ENCODE results near the gene RPS6KA2.

The RPS6KA2 gene

DNA sequence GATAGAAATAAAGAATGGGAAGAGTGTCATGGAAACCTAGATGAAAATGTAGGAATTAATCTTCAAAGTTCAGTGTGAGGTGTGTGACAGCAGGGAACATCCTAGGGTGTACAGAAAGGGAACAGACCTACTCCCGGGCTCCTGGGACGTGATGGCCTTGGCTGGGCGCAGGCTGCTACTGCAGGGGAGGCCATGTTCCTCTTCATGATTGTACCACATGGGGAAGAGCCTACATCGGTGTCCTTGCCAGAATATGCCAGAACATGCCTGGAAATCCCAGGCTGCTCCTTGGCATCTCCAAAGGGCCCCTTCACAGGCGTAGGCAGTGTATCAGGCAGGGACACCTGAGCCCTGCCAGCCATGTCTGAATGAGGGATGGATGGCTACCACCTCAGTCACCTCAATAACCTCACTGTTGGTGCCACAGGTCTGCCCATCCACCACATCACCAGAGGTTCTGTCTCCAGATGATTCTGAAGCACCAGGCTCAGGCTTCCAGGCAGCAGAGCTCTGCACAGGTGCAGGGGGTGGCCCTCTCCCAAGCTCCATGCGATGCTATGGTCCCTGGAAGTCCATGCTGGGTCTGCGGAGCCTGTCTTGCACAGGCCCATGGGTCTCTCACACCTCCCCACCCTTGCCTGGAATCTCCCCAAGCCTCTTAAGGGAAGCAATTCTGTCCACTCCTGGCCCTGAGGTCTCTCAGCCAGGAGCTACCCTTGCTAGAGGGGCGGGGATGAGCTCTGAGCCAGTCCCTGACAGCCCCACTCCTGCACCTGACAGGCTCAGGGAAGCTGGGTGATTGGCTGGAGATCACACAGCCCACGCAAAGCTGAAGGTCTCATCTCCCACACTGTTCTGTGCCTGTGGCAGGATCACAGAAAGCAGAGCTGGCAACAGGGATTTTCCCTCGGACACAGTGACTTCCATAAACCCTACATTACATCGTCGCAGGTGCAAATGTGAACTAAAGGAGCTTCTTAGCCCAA, 60.7 kb downstream of the RPS6KA2 start:
- H3K4me1 ChIP-seq (ENCODE audit: control insufficient read depth, insufficient read depth, low read length, poor library complexity, severe bottlenecking): no peaks in the 10 kb centered on the region
- no peak for DNase-seq
- no peak overlapping the region for H3K4me3 ChIP-seq (ENCODE audit: insufficient read depth, low read depth, low read length, poor library complexity, severe bottlenecking)
- H3K27ac ChIP-seq (ENCODE audit: insufficient read depth, low read length, poor library complexity, severe bottlenecking): no peak overlapping the region
- no peaks in the 10 kb centered on the region for H3K36me3 ChIP-seq (ENCODE audit: control insufficient read depth, insufficient read depth, low read length)
- no peaks in the 10 kb centered on the region for H3K27me3 ChIP-seq (replicated peaks; ENCODE audit: control insufficient read depth, insufficient read depth, low read length, poor library complexity, severe bottlenecking)
- H3K9me3 ChIP-seq (ENCODE audit: control insufficient read depth, low read length): no peaks in the 10 kb centered on the region

DNA sequence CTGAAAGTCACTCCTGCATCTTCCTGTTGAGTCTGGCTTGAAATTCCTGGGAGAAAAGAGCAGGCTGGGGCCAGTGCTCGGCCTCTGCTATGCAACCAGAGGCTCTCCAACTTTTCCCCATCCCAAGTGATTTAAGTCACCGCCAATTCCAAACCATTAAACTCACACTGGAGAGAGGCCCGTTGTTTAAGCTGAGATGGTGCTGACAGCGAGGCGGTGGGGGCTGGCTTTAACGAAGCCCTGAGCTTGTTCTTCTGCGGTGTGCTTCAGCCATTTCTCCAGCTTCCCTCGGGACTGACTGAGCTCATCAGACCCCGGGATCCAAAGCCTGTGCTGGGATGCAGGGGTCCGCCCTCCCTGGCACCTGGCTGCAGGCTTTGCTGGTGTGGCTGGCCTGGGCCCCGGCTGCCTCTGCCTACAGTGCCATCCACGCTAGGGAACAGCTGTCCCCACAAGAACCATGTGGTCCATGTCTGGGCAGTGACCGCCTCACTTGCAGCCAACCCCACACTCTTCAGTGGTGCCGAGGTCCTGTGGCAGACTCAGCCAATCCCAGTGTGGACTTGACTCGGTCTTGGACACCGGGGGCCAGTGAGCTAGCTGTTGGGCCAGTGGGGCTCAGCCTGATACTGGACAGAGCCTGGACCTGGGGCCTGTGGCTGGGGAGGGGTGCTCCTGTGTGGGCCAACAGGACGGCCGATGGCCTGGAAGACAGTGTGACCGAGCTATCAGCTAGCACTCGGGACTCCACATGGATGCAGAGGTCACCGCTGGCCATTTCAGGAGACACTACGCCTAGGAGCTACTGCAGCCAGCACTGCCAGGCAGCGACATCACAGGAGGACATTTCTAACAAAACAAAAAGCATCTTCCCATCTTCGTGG, 61.7 kb downstream of the RPS6KA2 start:
- no peak overlapping the region for H3K4me3 ChIP-seq (ENCODE audit: insufficient read depth, low read depth, low read length, poor library complexity, severe bottlenecking)
- H3K27ac ChIP-seq (ENCODE audit: insufficient read depth, low read length, poor library complexity, severe bottlenecking): no peak overlapping the region
- no peak for DNase-seq
- H3K36me3 ChIP-seq (ENCODE audit: control insufficient read depth, insufficient read depth, low read length): no peaks in the 10 kb centered on the region
- no peaks in the 10 kb centered on the region for H3K27me3 ChIP-seq (replicated peaks; ENCODE audit: control insufficient read depth, insufficient read depth, low read length, poor library complexity, severe bottlenecking)
- no peaks in the 10 kb centered on the region for H3K4me1 ChIP-seq (ENCODE audit: control insufficient read depth, insufficient read depth, low read length, poor library complexity, severe bottlenecking)
- no peaks in the 10 kb centered on the region for H3K9me3 ChIP-seq (ENCODE audit: control insufficient read depth, low read length)

DNA sequence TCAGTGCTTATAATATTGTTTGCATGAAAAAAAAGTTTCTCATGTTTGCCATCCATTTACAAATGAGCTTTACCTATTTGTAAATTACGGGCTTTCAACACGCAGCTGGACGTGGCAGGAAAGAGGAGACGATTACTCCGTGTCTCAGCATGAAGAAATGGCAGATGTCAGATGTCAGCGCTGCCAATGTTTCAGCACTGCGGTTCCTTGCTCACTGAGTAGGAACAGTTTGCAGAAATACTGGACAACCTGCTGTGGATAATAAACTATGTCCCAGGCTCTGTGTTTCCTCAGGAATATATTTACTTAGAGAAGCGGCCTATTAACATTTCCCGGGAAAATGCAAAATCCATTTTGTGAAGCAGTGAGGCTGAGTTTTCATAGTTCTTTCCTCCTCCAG, 63.2 kb downstream of the RPS6KA2 start:
- no peaks in the 10 kb centered on the region for H3K9me3 ChIP-seq (ENCODE audit: control insufficient read depth, low read length)
- H3K4me3 ChIP-seq (ENCODE audit: insufficient read depth, low read depth, low read length, poor library complexity, severe bottlenecking): no peak overlapping the region
- H3K36me3 ChIP-seq (ENCODE audit: control insufficient read depth, insufficient read depth, low read length): no peaks in the 10 kb centered on the region
- no peak for DNase-seq
- no peaks in the 10 kb centered on the region for H3K27me3 ChIP-seq (replicated peaks; ENCODE audit: control insufficient read depth, insufficient read depth, low read length, poor library complexity, severe bottlenecking)
- no peak overlapping the region for H3K27ac ChIP-seq (ENCODE audit: insufficient read depth, low read length, poor library complexity, severe bottlenecking)
- no peaks in the 10 kb centered on the region for H3K4me1 ChIP-seq (ENCODE audit: control insufficient read depth, insufficient read depth, low read length, poor library complexity, severe bottlenecking)

DNA sequence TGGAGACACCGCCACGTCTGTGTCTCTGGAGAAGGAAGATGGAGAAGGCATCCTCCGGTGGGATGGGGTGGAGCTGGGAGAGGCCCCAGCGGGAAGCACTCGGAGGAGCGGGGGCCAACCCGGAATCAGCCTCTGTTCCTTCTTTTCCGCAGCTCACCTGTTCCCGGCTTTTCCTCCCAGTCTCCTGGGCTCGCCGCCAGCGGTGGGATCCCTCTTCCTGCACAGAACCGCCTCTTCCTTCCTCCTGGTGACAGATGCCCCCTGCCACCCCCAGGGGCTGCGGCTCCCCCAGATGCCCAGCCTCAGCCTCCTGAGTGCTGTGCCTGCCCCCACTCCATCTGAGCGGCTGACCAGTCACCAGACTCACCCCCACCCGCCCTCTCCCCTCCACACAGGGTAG, 63.9 kb downstream of the RPS6KA2 start:
- Histone ChIP-seq H3K27ac (ENCODE audit: insufficient read depth, low read length, poor library complexity, severe bottlenecking) (no peak overlapping the region), H3K9me3 (ENCODE audit: control insufficient read depth, low read length) (no peaks in the 10 kb centered on the region), H3K4me1 (ENCODE audit: control insufficient read depth, insufficient read depth, low read length, poor library complexity, severe bottlenecking) (no peaks in the 10 kb centered on the region), H3K4me3 (ENCODE audit: insufficient read depth, low read depth, low read length, poor library complexity, severe bottlenecking) (no peak overlapping the region), H3K27me3 (replicated peaks; ENCODE audit: control insufficient read depth, insufficient read depth, low read length, poor library complexity, severe bottlenecking) (no peaks in the 10 kb centered on the region), H3K36me3 (ENCODE audit: control insufficient read depth, insufficient read depth, low read length) (no peaks in the 10 kb centered on the region)
- DNase-seq: no peak

DNA sequence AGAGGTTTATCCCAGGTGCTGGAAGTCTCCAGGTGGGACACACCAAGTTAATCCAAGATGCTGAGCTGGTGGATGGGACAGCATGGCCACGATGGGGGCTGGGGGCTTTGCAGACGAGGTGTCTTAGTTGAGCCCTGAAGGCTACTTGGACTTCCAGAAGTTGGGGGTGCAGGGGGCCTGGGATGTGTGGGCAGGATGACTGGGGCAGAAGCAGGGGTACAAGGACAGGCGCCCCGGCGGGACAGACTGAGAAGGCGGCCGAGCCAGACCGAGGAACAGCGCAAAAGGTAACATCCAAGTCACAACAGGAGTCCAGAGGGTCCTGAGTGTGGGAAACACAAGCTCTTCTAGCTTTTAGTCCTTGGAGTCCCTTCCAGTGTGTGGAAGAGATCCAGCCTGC, 64.3 kb downstream of the RPS6KA2 start:
- H3K4me1 ChIP-seq (ENCODE audit: control insufficient read depth, insufficient read depth, low read length, poor library complexity, severe bottlenecking): no peaks in the 10 kb centered on the region
- H3K9me3 ChIP-seq (ENCODE audit: control insufficient read depth, low read length): no peaks in the 10 kb centered on the region
- H3K36me3 ChIP-seq (ENCODE audit: control insufficient read depth, insufficient read depth, low read length): no peaks in the 10 kb centered on the region
- no peaks in the 10 kb centered on the region for H3K27me3 ChIP-seq (replicated peaks; ENCODE audit: control insufficient read depth, insufficient read depth, low read length, poor library complexity, severe bottlenecking)
- DNase-seq: no peak
- no peak overlapping the region for H3K4me3 ChIP-seq (ENCODE audit: insufficient read depth, low read depth, low read length, poor library complexity, severe bottlenecking)
- no peak overlapping the region for H3K27ac ChIP-seq (ENCODE audit: insufficient read depth, low read length, poor library complexity, severe bottlenecking)

DNA sequence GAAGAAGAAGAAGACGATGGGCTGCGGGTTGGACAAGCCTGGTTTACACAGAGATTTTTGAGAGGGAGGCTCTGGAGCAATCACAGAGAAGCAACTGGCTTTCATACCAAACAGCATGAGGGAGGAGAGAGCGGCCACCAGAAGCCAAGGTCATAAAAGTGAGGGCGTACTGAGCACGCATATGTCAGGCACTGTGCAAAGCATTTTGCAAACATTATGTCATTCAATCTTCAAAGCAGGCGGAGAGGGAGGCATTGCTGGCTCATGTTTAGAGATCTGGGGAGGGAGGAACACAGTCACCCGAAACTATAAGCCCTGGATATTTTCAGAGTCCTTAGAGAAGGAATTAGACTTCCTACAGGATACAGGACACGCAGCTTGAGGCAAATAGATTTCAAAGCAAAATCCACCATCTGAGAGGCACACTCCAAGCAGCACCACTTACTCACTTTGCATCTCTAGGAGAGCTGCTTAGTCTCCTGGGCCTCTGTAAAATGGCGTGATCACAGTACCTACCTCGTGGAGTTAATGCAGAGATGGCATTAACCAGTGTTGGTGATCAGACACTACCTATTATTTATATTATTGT, 65.2 kb downstream of the RPS6KA2 start:
- H3K36me3 ChIP-seq (ENCODE audit: control insufficient read depth, insufficient read depth, low read length): no peaks in the 10 kb centered on the region
- H3K27me3 ChIP-seq (replicated peaks; ENCODE audit: control insufficient read depth, insufficient read depth, low read length, poor library complexity, severe bottlenecking): no peaks in the 10 kb centered on the region
- H3K4me1 ChIP-seq (ENCODE audit: control insufficient read depth, insufficient read depth, low read length, poor library complexity, severe bottlenecking): no peaks in the 10 kb centered on the region
- DNase-seq: no peak
- H3K27ac ChIP-seq (ENCODE audit: insufficient read depth, low read length, poor library complexity, severe bottlenecking): no peak overlapping the region
- H3K4me3 ChIP-seq (ENCODE audit: insufficient read depth, low read depth, low read length, poor library complexity, severe bottlenecking): no peak overlapping the region
- H3K9me3 ChIP-seq (ENCODE audit: control insufficient read depth, low read length): no peaks in the 10 kb centered on the region

DNA sequence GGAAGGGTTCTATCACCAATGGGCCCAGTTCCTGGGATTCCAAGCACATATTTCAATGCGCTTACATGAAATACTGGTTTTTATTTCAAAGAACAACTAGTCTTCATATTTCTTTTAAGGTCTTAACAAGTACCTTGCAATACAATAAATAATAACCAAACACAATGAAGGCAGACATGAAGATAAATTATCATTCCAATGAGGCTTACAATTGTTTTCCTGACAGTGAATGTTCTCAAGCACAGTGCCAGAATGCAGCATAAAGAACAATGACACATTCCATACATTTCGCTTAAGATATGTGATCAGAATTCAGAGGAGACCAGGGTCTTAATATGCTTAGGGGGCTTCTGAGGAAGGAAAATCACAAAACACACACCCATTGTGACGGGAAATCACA, 66.8 kb downstream of the RPS6KA2 start:
- Histone ChIP-seq H3K4me1 (ENCODE audit: control insufficient read depth, insufficient read depth, low read length, poor library complexity, severe bottlenecking) (no peaks in the 10 kb centered on the region), H3K36me3 (ENCODE audit: control insufficient read depth, insufficient read depth, low read length) (no peaks in the 10 kb centered on the region), H3K9me3 (ENCODE audit: control insufficient read depth, low read length) (no peaks in the 10 kb centered on the region), H3K4me3 (ENCODE audit: insufficient read depth, low read depth, low read length, poor library complexity, severe bottlenecking) (no peak overlapping the region), H3K27me3 (replicated peaks; ENCODE audit: control insufficient read depth, insufficient read depth, low read length, poor library complexity, severe bottlenecking) (no peaks in the 10 kb centered on the region), H3K27ac (ENCODE audit: insufficient read depth, low read length, poor library complexity, severe bottlenecking) (no peak overlapping the region)
- DNase-seq: no peak

DNA sequence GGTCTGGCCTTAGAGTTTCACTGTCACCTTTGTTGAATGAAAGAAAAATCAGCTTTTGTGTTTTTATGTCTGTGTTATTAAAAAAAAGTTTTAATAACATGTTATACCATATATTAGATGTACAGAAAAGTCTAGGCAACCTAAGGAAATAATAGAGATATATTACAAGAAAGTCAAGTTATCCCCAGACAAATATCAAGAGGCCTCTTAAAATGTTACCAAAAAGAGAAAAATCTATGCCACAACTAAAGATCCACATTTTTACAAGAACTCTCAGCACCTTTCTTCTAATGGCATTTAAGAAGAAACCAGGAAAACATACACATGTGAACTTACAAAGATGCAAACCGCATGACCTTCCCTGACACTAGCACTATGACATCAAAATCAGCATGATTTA, 67.4 kb downstream of the RPS6KA2 start:
- Histone ChIP-seq H3K9me3 (ENCODE audit: control insufficient read depth, low read length) (no peaks in the 10 kb centered on the region), H3K36me3 (ENCODE audit: control insufficient read depth, insufficient read depth, low read length) (no peaks in the 10 kb centered on the region), H3K27me3 (replicated peaks; ENCODE audit: control insufficient read depth, insufficient read depth, low read length, poor library complexity, severe bottlenecking) (no peaks in the 10 kb centered on the region), H3K27ac (ENCODE audit: insufficient read depth, low read length, poor library complexity, severe bottlenecking) (no peak overlapping the region), H3K4me1 (ENCODE audit: control insufficient read depth, insufficient read depth, low read length, poor library complexity, severe bottlenecking) (no peaks in the 10 kb centered on the region), H3K4me3 (ENCODE audit: insufficient read depth, low read depth, low read length, poor library complexity, severe bottlenecking) (no peak overlapping the region)
- no peak for DNase-seq

DNA sequence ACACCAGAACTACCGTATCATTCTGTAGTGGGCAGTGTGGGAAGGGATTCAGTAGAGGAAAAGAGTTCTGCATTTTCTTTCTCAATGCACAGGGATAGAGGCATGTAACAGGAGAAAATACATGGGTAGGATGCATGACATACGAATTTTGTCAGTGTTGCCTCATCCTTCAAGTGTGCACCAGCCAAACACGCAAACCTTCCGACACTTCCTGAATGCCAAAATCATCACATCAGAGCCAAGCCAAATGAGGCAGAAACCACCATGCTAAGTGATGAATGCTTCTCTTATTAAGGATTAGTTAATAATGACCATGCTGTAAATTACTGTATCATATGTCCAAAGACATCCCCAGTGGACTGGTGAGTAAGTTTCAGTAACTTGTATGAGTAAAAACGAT, 67.8 kb downstream of the RPS6KA2 start:
- no peak for DNase-seq
- Histone ChIP-seq H3K4me1 (ENCODE audit: control insufficient read depth, insufficient read depth, low read length, poor library complexity, severe bottlenecking) (no peaks in the 10 kb centered on the region), H3K36me3 (ENCODE audit: control insufficient read depth, insufficient read depth, low read length) (no peaks in the 10 kb centered on the region), H3K4me3 (ENCODE audit: insufficient read depth, low read depth, low read length, poor library complexity, severe bottlenecking) (no peak overlapping the region), H3K27ac (ENCODE audit: insufficient read depth, low read length, poor library complexity, severe bottlenecking) (no peak overlapping the region), H3K9me3 (ENCODE audit: control insufficient read depth, low read length) (no peaks in the 10 kb centered on the region), H3K27me3 (replicated peaks; ENCODE audit: control insufficient read depth, insufficient read depth, low read length, poor library complexity, severe bottlenecking) (no peaks in the 10 kb centered on the region)
